UCSD-AML1 (cell line): ENCODE measurements around the gene FXR2.
A peak's percentile ranks its signal among the peaks of the same experiment; 100 is the strongest.

Experiments
- DNase-seq: peaks from one replicate; lab custom pipeline; 2025; ENCODE audit not compliant: unreplicated experiment; lab: John Stamatoyannopoulos, UW

FXR2 gene

GRCh38 chr17:7552621-7553051 lies 62.1 kb downstream of the FXR2 start:
- peak; percentile 53 for DNase-seq

DNA sequence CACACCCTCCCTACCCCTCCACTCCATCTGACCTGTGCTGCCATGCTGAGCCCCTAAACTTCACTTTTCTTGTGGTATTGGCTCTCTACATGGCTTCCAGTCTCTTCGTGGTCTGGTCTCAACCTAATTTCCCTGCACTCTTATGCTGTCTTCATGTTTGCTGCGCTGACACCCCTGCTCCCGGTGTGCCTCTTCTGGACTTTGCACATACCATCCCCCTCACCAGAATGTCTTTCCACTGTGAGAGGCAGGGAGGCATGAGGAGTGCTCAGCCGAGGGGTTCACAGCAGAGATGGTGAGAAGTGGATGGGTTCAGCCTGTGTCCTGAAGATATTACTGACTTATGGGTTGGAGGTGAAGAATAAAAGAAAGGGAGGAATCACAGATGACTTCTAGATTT lies 63.3 kb downstream of the FXR2 start:
- DNase-seq, result no peak

DNA sequence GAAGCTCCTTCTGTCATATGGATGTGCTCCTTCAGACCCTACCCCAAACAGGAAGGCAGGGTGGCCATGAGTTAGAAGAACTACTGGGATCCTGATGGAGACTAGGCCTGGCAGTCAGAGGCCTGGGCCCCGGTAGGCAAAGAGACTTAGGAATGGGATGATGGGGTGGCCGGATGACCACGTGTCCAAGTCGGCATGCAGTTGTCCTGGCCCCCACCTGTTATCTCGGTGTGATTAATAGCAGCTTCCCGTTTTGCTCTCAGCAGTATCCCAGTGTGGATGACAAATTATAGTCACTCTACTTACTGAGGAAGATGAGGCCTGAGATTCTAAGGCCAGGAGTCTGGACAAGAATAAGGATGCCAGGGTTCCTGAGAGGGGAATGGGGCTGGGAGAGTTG lies 64.4 kb downstream of the FXR2 start:
- DNase-seq, result no peak

GRCh38 chr17:7549401-7550055 lies 65.2 kb downstream of the FXR2 start:
- DNase-seq, result no peak

- DNase-seq, result peak; percentile 51
Observed at GRCh38 chr17:7548585-7549400, 65.9 kb downstream of the FXR2 start, which contains the start of gene TNFSF12. Gene TNFSF12 (plus strand): TSS chr17:7549058. CDS start chr17:7549154, 96 bp downstream.

GRCh38 chr17:7544911-7545310 lies 69.8 kb downstream of the FXR2 start:
- no peak for DNase-seq
